Stomach (tissue), 9 donors: ENCODE results near the gene TIGD3. TPM values are rescaled to one million over a fixed set of nuclear protein-coding genes. Genes with fewer than 3 reads are reported as not detected.

Source experiments
- DNase-seq, 2 donors: peaks; one replicate each; pipeline versions ENCODE4 v3.0.0 to v3.0.0-alpha.2; 2013 to 2019
- H3K27ac ChIP-seq, 5 donors: fragments of 200-600 bp in 4 of 5; sonication (generic) in 4 of 5; one replicate each; pipeline ENCODE4 v1.5.1; 2013 to 2019; ENCODE audit warnings: mild to moderate bottlenecking in 1 of 5, moderate library complexity in 1 of 5
- H3K27me3 ChIP-seq, 3 donors: fragments of 200-600 bp; sonication (generic); one replicate each; pipeline ENCODE4 v1.5.1; 2017 to 2019; ENCODE audit warnings: mixed run types in 1 of 3
- H3K36me3 ChIP-seq, 4 donors: fragments of 200-600 bp; sonication (generic); 1 replicate in 3 of 4; 2 replicates in 1 of 4; pipeline ENCODE4 v1.5.1; 2016 to 2019
- H3K4me1 ChIP-seq, 4 donors: fragments of 200-600 bp; sonication (generic); one replicate each; pipeline ENCODE4 v1.5.1; 2016 to 2019
- H3K4me3 ChIP-seq, 4 donors: fragments of 200-600 bp; sonication (generic) in 3 of 4; one replicate each; pipeline ENCODE4 v1.5.1; 2016 to 2019; ENCODE audit warnings: mild to moderate bottlenecking in 1 of 4
- H3K9me3 ChIP-seq, 4 donors: fragments of 200-600 bp; sonication (generic); one replicate each; pipeline ENCODE4 v1.5.1; 2016 to 2019
- EP300 ChIP-seq: sonication (generic); formaldehyde crosslinking; IDR thresholded peaks from one replicate; pipeline ENCODE4 v1.6.1; 2017; ENCODE audit warnings: antibody characterized with exemption
- POLR2A ChIP-seq, 4 donors: fragments of 450-650 bp; IDR thresholded peaks; one replicate each; pipeline ENCODE4 v1.6.1; 2016; ENCODE audit warnings: antibody characterized with exemption in 4 of 4, control low read depth in 2 of 4, mild to moderate bottlenecking in 1 of 4, moderate library complexity in 1 of 4
- POLR2AphosphoS5 ChIP-seq, 3 donors: sonication (generic); formaldehyde crosslinking; IDR thresholded peaks; one replicate each; pipeline ENCODE4 v1.6.1; 2016; ENCODE audit warnings: antibody characterized with exemption in 3 of 3
- WGBS, 5 donors: extraction: QIAGEN DNeasy Blood & Tissue Kit in 3 of 5; methylation state at CpG; one replicate each; pipeline versions ENCODE4 v1.1.5 to v1.1.7; 2013 to 2018; 5-methylcytosine and 5-hydroxymethylcytosine counted together
- intact Hi-C: fragments of 100-400 bp; cut with DNase I; formaldehyde crosslinking; loops from one replicate; pipeline ENCODE4 v1.15.1; 2023; ENCODE audit warnings: low total_unique reads
- polyA plus RNA-seq, 3 donors: library from polyadenylated mRNA; stranded (reverse); fragments of 200-250 nt; gene quantifications; one replicate each; pipeline ENCODE4 v1.2.3, GENCODE V29; 2013
- total RNA-seq, 5 donors: library from RNA; depleted of rRNA; stranded (reverse); fragments of >200 nt; gene quantifications; one replicate each; pipeline versions ENCODE4 v1.1.0 to v1.2.3, GENCODE V29; 2014 to 2016
- TF ChIP-seq, protein P1 (sequence below), 7 experiments: fragments of 450-650 bp in 4 of 7; fragments of 200-600 bp in 3 of 7; sonication (generic) in 3 of 7; IDR thresholded peaks; one replicate each; pipeline ENCODE4 v1.5.1; 2016 to 2019; ENCODE audit warnings: antibody characterized with exemption in 7 of 7, control low read depth in 2 of 7, mild to moderate bottlenecking in 1 of 7
- donor health status: healthy with polysubstance abuse.
- donor health status: Bipolar disorder and iron deficiency.
- donor health status: healthy.

Gene TIGD3
- total and polyA plus RNA-seq, 8 donors: 0.25 to 4.5 (median 0.44) TPM; not detected in 5

DNA sequence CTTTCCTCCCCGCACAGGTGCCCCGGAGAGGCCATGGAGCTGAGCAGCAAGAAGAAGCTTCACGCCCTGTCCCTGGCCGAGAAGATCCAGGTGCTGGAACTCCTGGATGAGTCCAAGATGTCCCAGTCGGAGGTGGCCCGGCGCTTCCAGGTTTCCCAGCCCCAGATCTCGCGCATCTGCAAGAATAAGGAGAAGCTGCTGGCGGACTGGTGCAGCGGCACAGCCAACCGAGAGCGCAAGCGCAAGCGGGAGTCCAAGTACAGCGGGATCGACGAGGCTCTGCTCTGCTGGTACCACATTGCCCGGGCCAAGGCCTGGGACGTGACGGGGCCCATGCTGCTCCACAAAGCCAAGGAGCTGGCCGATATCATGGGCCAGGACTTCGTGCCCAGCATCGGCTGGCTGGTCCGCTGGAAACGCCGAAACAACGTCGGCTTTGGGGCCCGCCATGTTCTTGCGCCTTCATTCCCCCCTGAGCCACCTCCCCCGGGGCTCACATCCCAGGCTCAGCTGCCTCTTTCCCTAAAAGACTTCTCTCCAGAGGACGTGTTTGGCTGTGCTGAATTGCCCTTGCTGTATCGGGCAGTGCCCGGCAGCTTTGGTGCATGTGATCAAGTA, 1.3 kb downstream of the TIGD3 start:
- intact Hi-C loops: no loop called here

GRCh38 chr11:65356394-65356972, 1.9 kb downstream of the TIGD3 start:
- DNase-seq: no peak
- H3K36me3 ChIP-seq: peaks cover 12 to 13% (median 13%) of the 10 kb centered on the region in 4 donors
- TF ChIP-seq, protein P1, sequence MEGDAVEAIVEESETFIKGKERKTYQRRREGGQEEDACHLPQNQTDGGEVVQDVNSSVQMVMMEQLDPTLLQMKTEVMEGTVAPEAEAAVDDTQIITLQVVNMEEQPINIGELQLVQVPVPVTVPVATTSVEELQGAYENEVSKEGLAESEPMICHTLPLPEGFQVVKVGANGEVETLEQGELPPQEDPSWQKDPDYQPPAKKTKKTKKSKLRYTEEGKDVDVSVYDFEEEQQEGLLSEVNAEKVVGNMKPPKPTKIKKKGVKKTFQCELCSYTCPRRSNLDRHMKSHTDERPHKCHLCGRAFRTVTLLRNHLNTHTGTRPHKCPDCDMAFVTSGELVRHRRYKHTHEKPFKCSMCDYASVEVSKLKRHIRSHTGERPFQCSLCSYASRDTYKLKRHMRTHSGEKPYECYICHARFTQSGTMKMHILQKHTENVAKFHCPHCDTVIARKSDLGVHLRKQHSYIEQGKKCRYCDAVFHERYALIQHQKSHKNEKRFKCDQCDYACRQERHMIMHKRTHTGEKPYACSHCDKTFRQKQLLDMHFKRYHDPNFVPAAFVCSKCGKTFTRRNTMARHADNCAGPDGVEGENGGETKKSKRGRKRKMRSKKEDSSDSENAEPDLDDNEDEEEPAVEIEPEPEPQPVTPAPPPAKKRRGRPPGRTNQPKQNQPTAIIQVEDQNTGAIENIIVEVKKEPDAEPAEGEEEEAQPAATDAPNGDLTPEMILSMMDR (IDR thresholded peaks at IDR 0.05): no peak
- TF ChIP-seq EP300 (no peak), POLR2AphosphoS5 (IDR thresholded peaks at IDR 0.05) (no peak), POLR2A (IDR thresholded peaks at IDR 0.05) (no peak)
- intact Hi-C loops: no loop called here
- peaks cover 19 to 27% (median 25%) of the 10 kb centered on the region in 4 donors for H3K4me1 ChIP-seq
- WGBS, 5 donors: 86 to 93% (median 89%) methylated on average over 16 to 30 of the region's 30 CpGs
- H3K27me3 ChIP-seq: peaks cover 0 to 13% (median 0%) of the 10 kb centered on the region in 3 donors
- no peaks in the 10 kb centered on the region for H3K9me3 ChIP-seq
- no peak overlapping the region for H3K4me3 ChIP-seq
- no peak overlapping the region for H3K27ac ChIP-seq

More for the DNA sequence above, 1.3 kb downstream of the TIGD3 start:
- Histone ChIP-seq H3K4me3 (peak overlapping the region; percentile 74 to 82 (median 78)), H3K27me3 (peaks cover 0 to 13% (median 0%) of the 10 kb centered on the region in 3 donors), H3K4me1 (peaks cover 19 to 27% (median 25%) of the 10 kb centered on the region in 4 donors), H3K9me3 (no peaks in the 10 kb centered on the region), H3K36me3 (peaks cover 18 to 19% (median 19%) of the 10 kb centered on the region in 4 donors), H3K27ac (peak overlapping the region in 1 of 5 donors; percentile 34)
- DNase-seq: peak in 1 of 2 donors; percentile 72
- TF ChIP-seq, protein P1 (IDR thresholded peaks at IDR 0.05): no peak
- TF ChIP-seq EP300 (no peak), POLR2AphosphoS5 (IDR thresholded peaks at IDR 0.05) (no peak)
- WGBS, 5 donors: 37 to 48% (median 37%) methylated on average over 28 to 35 of the region's 35 CpGs

GRCh38 chr11:65357856-65358356, 3.4 kb downstream of the TIGD3 start:
- intact Hi-C loops: no loop called here
- WGBS, 5 donors: 56 to 76% (median 60%) methylated on average over 8 of the region's 8 CpGs
- DNase-seq: peak in 1 of 2 donors; percentile 58

GRCh38 chr11:65362320-65362931, 7.9 kb downstream of the TIGD3 start:
- no peaks in the 10 kb centered on the region for H3K27me3 ChIP-seq
- H3K27ac ChIP-seq: peak overlapping the region in 1 of 5 donors; percentile 42
- TF ChIP-seq POLR2AphosphoS5 (IDR thresholded peaks at IDR 0.05) (no peak), EP300 (no peak), POLR2A (IDR thresholded peaks at IDR 0.05) (no peak)
- TF ChIP-seq, protein P1 (IDR thresholded peaks at IDR 0.05): no peak
- peaks cover 0 to 16% (median 15%) of the 10 kb centered on the region in 4 donors for H3K4me1 ChIP-seq
- H3K9me3 ChIP-seq: no peaks in the 10 kb centered on the region
- DNase-seq: no peak
- no peaks in the 10 kb centered on the region for H3K36me3 ChIP-seq
- 77 to 88% (median 81%) methylated on average over 10 of the region's 10 CpGs for WGBS, 5 donors
- intact Hi-C loops: no loop called here
- H3K4me3 ChIP-seq: no peak overlapping the region

More at GRCh38 chr11:65357856-65358356, 3.4 kb downstream of the TIGD3 start:
- Histone ChIP-seq H3K4me3 (no peak overlapping the region), H3K27ac (no peak overlapping the region), H3K4me1 (peaks cover 19 to 27% (median 25%) of the 10 kb centered on the region in 4 donors), H3K27me3 (peaks cover 0 to 13% (median 0%) of the 10 kb centered on the region in 3 donors), H3K9me3 (no peaks in the 10 kb centered on the region), H3K36me3 (no peaks in the 10 kb centered on the region)
- no peak for TF ChIP-seq POLR2AphosphoS5 (IDR thresholded peaks at IDR 0.05)
- no peak for TF ChIP-seq POLR2A (IDR thresholded peaks at IDR 0.05)
- TF ChIP-seq EP300: no peak
- TF ChIP-seq, protein P1 (IDR thresholded peaks at IDR 0.05): no peak
